A549 (cell line): Measurements from ENCODE around the gene NEDD4L. TPM values are rescaled to one million over a fixed set of nuclear protein-coding genes. Genes with fewer than 3 reads are reported as not detected.

ENCODE experiments used
- ATAC-seq, 2 experiments: fragments of 200-7000 bp in 1 of 2; fragments of >200 bp in 1 of 2; cut with Nextera tagmentation in 1 of 2; cut with Tn5 transposase in 1 of 2; 3 replicates each; pipeline versions ENCODE4 v1.8.0 to v1.9.1; 2018 to 2020; ENCODE audit warnings: mild to moderate bottlenecking in 1 of 2, moderate library complexity in 1 of 2
- CTCF ChIA-PET: fragments of 300-600 bp; sonication (Branson Sonifier 250); formaldehyde crosslinking; extraction: SDS; loops from one replicate; lab custom pipeline; 2021; ENCODE audit warnings: antibody characterized with exemption, inconsistent platforms; lab: Yijun Ruan, JAX
- POLR2A ChIA-PET: fragments of 350-600 bp; formaldehyde crosslinking; extraction: SDS; loops from one replicate; lab custom pipeline; 2021; ENCODE audit warnings: antibody characterized with exemption, inconsistent platforms; lab: Yijun Ruan, JAX
- DNase-seq, 2 experiments: peaks; one replicate each; pipeline versions ENCODE4 v3.0.0 to v3.0.0-alpha.2; 2011 to 2016; ENCODE audit warnings: low read depth in 1 of 2, low spot score in 1 of 2
- FAIRE-seq: peaks from 2 replicates; lab custom pipeline; 2011; peaks lifted over from hg19 to GRCh38; lab: Jason Lieb, UNC
- H3K27ac ChIP-seq, 2 experiments: fragments of >200 bp; sonication (Bioruptor Twin); formaldehyde crosslinking; 3 replicates each; pipeline ENCODE4 v1.5.1; 2016 to 2017
- H3K4me1 ChIP-seq: fragments of >200 bp; sonication (Bioruptor Twin); formaldehyde crosslinking; 3 replicates; pipeline ENCODE4 v1.6.1; 2016
- H3K4me2 ChIP-seq: fragments of >200 bp; sonication (Bioruptor Twin); formaldehyde crosslinking; 3 replicates; pipeline ENCODE4 v1.6.1; 2016
- H3K4me3 ChIP-seq: fragments of >200 bp; sonication (Bioruptor Twin); formaldehyde crosslinking; 3 replicates; pipeline ENCODE4 v1.5.1; 2016
- H3K9me3 ChIP-seq: fragments of >200 bp; sonication (Bioruptor Twin); formaldehyde crosslinking; 3 replicates; pipeline ENCODE4 v1.6.1; 2016
- CBX8 ChIP-seq: fragments of 200-600 bp; sonication (generic); IDR thresholded peaks from 2 replicates; pipeline ENCODE4 v1.6.1; 2016
- CHD2 ChIP-seq: fragments of 150-350 bp; IDR thresholded peaks from 2 replicates; pipeline ENCODE4 v1.6.1; 2014; ENCODE audit warnings: low read length; ENCODE audit not compliant: partially characterized antibody
- EHF ChIP-seq: fragments of 250-450 bp; sonication (Bioruptor Pico); IDR thresholded peaks from 2 replicates; pipeline ENCODE4 v1.5.0; 2020; ENCODE audit warnings: mild to moderate bottlenecking
- ELK1 ChIP-seq: fragments of 150-350 bp; IDR thresholded peaks from 2 replicates; pipeline ENCODE4 v1.6.1; 2014; ENCODE audit warnings: low read depth, mild to moderate bottlenecking, low read length
- FOSL2 ChIP-seq, 2 experiments: fragments of 450-650 bp in 1 of 2; fragments of >200 bp in 1 of 2; sonication (Bioruptor Twin) in 1 of 2; formaldehyde crosslinking; IDR thresholded peaks; 2 replicates each; pipeline versions ENCODE4 v1.5.0 to v1.6.1; 2016 to 2020; ENCODE audit warnings: mild to moderate bottlenecking in 1 of 2, moderate library complexity in 1 of 2
- HES2 ChIP-seq: fragments of >200 bp; sonication (Bioruptor Twin); formaldehyde crosslinking; IDR thresholded peaks from 2 replicates; pipeline ENCODE4 v1.6.1; 2016
- HEYL ChIP-seq: fragments of 250-450 bp; sonication (Bioruptor Pico); IDR thresholded peaks from 2 replicates; pipeline ENCODE4 v1.8.0; 2021; ENCODE audit warnings: mild to moderate bottlenecking, moderate library complexity
- HOXB13 ChIP-seq: fragments of 250-450 bp; sonication (Bioruptor Pico); IDR thresholded peaks from 2 replicates; pipeline ENCODE4 v1.5.0; 2020; ENCODE audit warnings: low read depth, mild to moderate bottlenecking, moderate library complexity
- KDM5A ChIP-seq: fragments of 200-600 bp; sonication (generic); IDR thresholded peaks from 2 replicates; pipeline ENCODE4 v1.6.1; 2016; ENCODE audit warnings: antibody characterized with exemption, mild to moderate bottlenecking
- MAZ ChIP-seq: fragments of 150-350 bp; IDR thresholded peaks from 2 replicates; pipeline ENCODE4 v1.6.1; 2014; ENCODE audit warnings: antibody characterized with exemption, low read depth, low read length, borderline replicate concordance
- NFE2L2 ChIP-seq: fragments of 150-350 bp; conservative IDR thresholded peaks from 2 replicates; pipeline ENCODE4 v1.6.1; 2014; ENCODE audit warnings: low read length
- NPAS2 ChIP-seq: fragments of 250-450 bp; sonication (Bioruptor Pico); IDR thresholded peaks from 2 replicates; pipeline ENCODE4 v1.8.0; 2022; ENCODE audit warnings: mild to moderate bottlenecking, moderate library complexity, borderline replicate concordance
- NR3C1 ChIP-seq: fragments of >200 bp; sonication (Bioruptor Twin); formaldehyde crosslinking; IDR thresholded peaks from 3 replicates; pipeline ENCODE4 v1.6.1; 2017
- PHF8 ChIP-seq: fragments of 200-600 bp; sonication (generic); IDR thresholded peaks from 2 replicates; pipeline ENCODE4 v1.6.1; 2016; ENCODE audit warnings: low read depth, mild to moderate bottlenecking, antibody characterized with exemption, moderate library complexity, borderline replicate concordance
- RARB ChIP-seq: fragments of 250-450 bp; sonication (Bioruptor Pico); IDR thresholded peaks from 2 replicates; pipeline ENCODE4 v1.8.0; 2021; ENCODE audit warnings: mild to moderate bottlenecking, moderate library complexity
- TFCP2L1 ChIP-seq: fragments of 250-450 bp; sonication (Bioruptor Pico); IDR thresholded peaks from 2 replicates; pipeline ENCODE4 v1.5.0; 2021; ENCODE audit warnings: mild to moderate bottlenecking
- ZFP36 ChIP-seq: fragments of 450-650 bp; IDR thresholded peaks from 2 replicates; pipeline ENCODE4 v1.6.1; 2014; ENCODE audit warnings: borderline replicate concordance; ENCODE audit not compliant: partially characterized antibody
- ZNF302 ChIP-seq: fragments of 250-450 bp; sonication (Bioruptor Pico); IDR thresholded peaks from 2 replicates; pipeline ENCODE4 v1.9.0; 2021; ENCODE audit warnings: inconsistent platforms, mild to moderate bottlenecking, moderate library complexity
- ZSCAN20 ChIP-seq: fragments of 250-450 bp; sonication (Bioruptor Pico); IDR thresholded peaks from 2 replicates; pipeline ENCODE4 v1.8.0; 2022; ENCODE audit warnings: mild to moderate bottlenecking, moderate library complexity
- WGBS: methylation state at CpG from one replicate; pipeline ENCODE4 v1.1.6; 2017; ENCODE audit errors: missing lambda C conversion rate; 5-methylcytosine and 5-hydroxymethylcytosine counted together
- polyA plus RNA-seq, 4 experiments: library from polyadenylated mRNA; depleted of rRNA in 3 of 4; stranded (reverse); fragments of >200 nt; fragmentation: RNase III in 1 of 4; extraction: RNeasy Plus Mini Kit Qiagen cat#74134 plus additional on column Dnase treatment in 1 of 4; gene quantifications; 2 replicates in 3 of 4; 3 replicates in 1 of 4; pipeline ENCODE4 v1.2.3, GENCODE V29; 2011 to 2017
- TF ChIP-seq, protein P1 (sequence below): fragments of >200 bp; sonication (Bioruptor Twin); formaldehyde crosslinking; IDR thresholded peaks from 3 replicates; pipeline ENCODE4 v1.5.1; 2016

NEDD4L gene
- polyA plus RNA-seq, 2 of the 4 experiments (the other 2 are of a cell fraction) = 18.0 to 36.5 TPM

- ATAC-seq = no peak
- H3K27ac ChIP-seq = no peak overlapping the region
- no peaks in the 10 kb centered on the region for H3K9me3 ChIP-seq
- peaks cover 10% of the 10 kb centered on the region; the same call in 2 of the 3 replicates for H3K4me1 ChIP-seq
- 84% methylated on average over 5 of the region's 5 CpGs for WGBS
- ChIA-PET CTCF (interaction anchor here (0.9 to 1.4 kb wide), 4 partner anchors 17 to 200 kb away, joined by 3 read pairs; partner anchors contain the start of gene NEDD4L), POLR2A (no interaction called here)
- no peak for FAIRE-seq
- DNase-seq = no peak
- H3K4me2 ChIP-seq = no peak overlapping the region
- TF ChIP-seq ZSCAN20 (CRISPR knock-in tag) (no peak), HES2 (no peak), ZFP36 (no peak), KDM5A (no peak), PHF8 (no peak), NPAS2 (CRISPR knock-in tag) (no peak), NR3C1 (no peak), CHD2 (no peak), RARB (CRISPR knock-in tag) (no peak)
- TF ChIP-seq, protein P1, sequence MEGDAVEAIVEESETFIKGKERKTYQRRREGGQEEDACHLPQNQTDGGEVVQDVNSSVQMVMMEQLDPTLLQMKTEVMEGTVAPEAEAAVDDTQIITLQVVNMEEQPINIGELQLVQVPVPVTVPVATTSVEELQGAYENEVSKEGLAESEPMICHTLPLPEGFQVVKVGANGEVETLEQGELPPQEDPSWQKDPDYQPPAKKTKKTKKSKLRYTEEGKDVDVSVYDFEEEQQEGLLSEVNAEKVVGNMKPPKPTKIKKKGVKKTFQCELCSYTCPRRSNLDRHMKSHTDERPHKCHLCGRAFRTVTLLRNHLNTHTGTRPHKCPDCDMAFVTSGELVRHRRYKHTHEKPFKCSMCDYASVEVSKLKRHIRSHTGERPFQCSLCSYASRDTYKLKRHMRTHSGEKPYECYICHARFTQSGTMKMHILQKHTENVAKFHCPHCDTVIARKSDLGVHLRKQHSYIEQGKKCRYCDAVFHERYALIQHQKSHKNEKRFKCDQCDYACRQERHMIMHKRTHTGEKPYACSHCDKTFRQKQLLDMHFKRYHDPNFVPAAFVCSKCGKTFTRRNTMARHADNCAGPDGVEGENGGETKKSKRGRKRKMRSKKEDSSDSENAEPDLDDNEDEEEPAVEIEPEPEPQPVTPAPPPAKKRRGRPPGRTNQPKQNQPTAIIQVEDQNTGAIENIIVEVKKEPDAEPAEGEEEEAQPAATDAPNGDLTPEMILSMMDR = no peak
- H3K4me3 ChIP-seq = no peak overlapping the region
Measured at GRCh38 chr18:58242968-58243367, 198.9 kb downstream of the NEDD4L start.

- ATAC-seq (no peak), FAIRE-seq (no peak), DNase-seq (no peak)
- no peak overlapping the region for H3K4me2 ChIP-seq
- H3K9me3 ChIP-seq = no peaks in the 10 kb centered on the region
- no peak overlapping the region for H3K27ac ChIP-seq
- 93% methylated on average over 5 of the region's 5 CpGs for WGBS
- ChIA-PET CTCF (interaction anchor here (0.9 to 1.4 kb wide), 4 partner anchors 17 to 200 kb away, joined by 3 read pairs; partner anchors contain the start of gene NEDD4L), POLR2A (no interaction called here)
- H3K4me3 ChIP-seq = no peak overlapping the region
- peaks cover 10% of the 10 kb centered on the region; the same call in 2 of the 3 replicates for H3K4me1 ChIP-seq
- TF ChIP-seq HOXB13 (CRISPR knock-in tag) = no peak
- TF ChIP-seq MAZ = no peak
- no peak for TF ChIP-seq HEYL (CRISPR knock-in tag)
- no peak for TF ChIP-seq CBX8
- no peak for TF ChIP-seq EHF (CRISPR knock-in tag)
- TF ChIP-seq FOSL2 (IDR thresholded peaks at IDR 0.05) = no peak
- no peak for TF ChIP-seq FOSL2 (CRISPR knock-in tag; IDR thresholded peaks at IDR 0.05)
- TF ChIP-seq TFCP2L1 (CRISPR knock-in tag) = no peak
- TF ChIP-seq, all 56 proteins: peak for 0
Measured at GRCh38 chr18:58243401-58243800, 199.4 kb downstream of the NEDD4L start.

- ATAC-seq (no peak), FAIRE-seq (no peak), DNase-seq (no peak)
- Histone ChIP-seq H3K4me1 (no peaks in the 10 kb centered on the region), H3K4me2 (no peak overlapping the region), H3K9me3 (no peaks in the 10 kb centered on the region), H3K27ac (no peak overlapping the region), H3K4me3 (no peak overlapping the region)
- POLR2A ChIA-PET = no interaction called here
- no peak for TF ChIP-seq KDM5A
- no peak for TF ChIP-seq NR3C1
- no peak for TF ChIP-seq ZNF302 (CRISPR knock-in tag)
- TF ChIP-seq ELK1 = no peak
- no peak for TF ChIP-seq MAZ
- no peak for TF ChIP-seq ZFP36
- no peak for TF ChIP-seq NFE2L2
- CTCF ChIA-PET = no interaction called here
- WGBS = 95% methylated on average over 20 of the region's 20 CpGs
Measured at GRCh38 chr18:58247363-58247834, 203.4 kb downstream of the NEDD4L start.
